H9 (cell line): Measurements from ENCODE around the gene CAMK2B. TPM values are rescaled to one million over a fixed set of nuclear protein-coding genes. Genes with fewer than 3 reads are reported as not detected.
A peak's percentile ranks its signal among the peaks of the same experiment; 100 is the strongest.

Source experiments
- DNase-seq: peaks from one replicate; pipeline ENCODE4 v3.0.0-alpha.2; 2017
- H2AFZ ChIP-seq: one replicate; pipeline ENCODE4 v1.6.1; 2013; ENCODE audit warnings: mild to moderate bottlenecking, low read length, control low read depth, moderate library complexity
- H2AK5ac ChIP-seq: 2 replicates; pipeline ENCODE4 v1.6.1; 2013; ENCODE audit warnings: low read length, control low read depth, mixed read lengths; ENCODE audit not compliant: insufficient read length
- H2BK120ac ChIP-seq: one replicate; pipeline ENCODE4 v1.6.1; 2013; ENCODE audit warnings: low read depth, mild to moderate bottlenecking, low read length, control low read depth, inconsistent platforms; ENCODE audit not compliant: poor library complexity, severe bottlenecking
- H2BK12ac ChIP-seq: 2 replicates; pipeline ENCODE4 v1.6.1; 2013; ENCODE audit warnings: low read length, control low read depth, mixed read lengths, low read depth; ENCODE audit not compliant: insufficient read length
- H2BK15ac ChIP-seq: 2 replicates; pipeline ENCODE4 v1.6.1; 2013; ENCODE audit warnings: low read depth, low read length, control low read depth
- H2BK20ac ChIP-seq: one replicate; pipeline ENCODE4 v1.6.1; 2013; ENCODE audit warnings: low read depth, mild to moderate bottlenecking, low read length, control low read depth, inconsistent platforms; ENCODE audit not compliant: poor library complexity, severe bottlenecking
- H2BK5ac ChIP-seq: 2 replicates; pipeline ENCODE4 v1.6.1; 2013; ENCODE audit warnings: low read length, control low read depth, mixed read lengths; ENCODE audit not compliant: insufficient read length
- H3K14ac ChIP-seq: 2 replicates; pipeline ENCODE4 v1.6.1; 2013; ENCODE audit warnings: low read length, control low read depth; ENCODE audit not compliant: insufficient read depth
- H3K18ac ChIP-seq: 2 replicates; pipeline ENCODE4 v1.6.1; 2013; ENCODE audit warnings: low read depth, mild to moderate bottlenecking, mixed read lengths, low read length, control low read depth; ENCODE audit not compliant: insufficient read length
- H3K23ac ChIP-seq: 2 replicates; pipeline ENCODE4 v1.6.1; 2013; ENCODE audit warnings: low read length, control low read depth, mixed read lengths, low read depth; ENCODE audit not compliant: insufficient read length
- H3K23me2 ChIP-seq: 2 replicates; pipeline ENCODE4 v1.6.1; 2013; ENCODE audit warnings: low read depth, mild to moderate bottlenecking, mixed read lengths, low read length, control low read depth; ENCODE audit not compliant: insufficient read length, poor library complexity, severe bottlenecking
- H3K27ac ChIP-seq: 2 replicates; pipeline ENCODE4 v1.5.1; 2013; ENCODE audit warnings: low read length, control low read depth, mixed read lengths, low read depth; ENCODE audit not compliant: insufficient read length
- H3K27me3 ChIP-seq: 2 replicates; pipeline ENCODE4 v1.6.1; 2013; ENCODE audit warnings: low read length, control low read depth, inconsistent platforms; ENCODE audit not compliant: insufficient read depth
- H3K4ac ChIP-seq: 2 replicates; pipeline ENCODE4 v1.6.1; 2013; ENCODE audit warnings: low read depth, mild to moderate bottlenecking, control low read depth, inconsistent platforms, low read length, moderate library complexity
- H3K4me1 ChIP-seq: 2 replicates; pipeline ENCODE4 v1.6.1; 2013; ENCODE audit warnings: low read length, control low read depth, inconsistent platforms; ENCODE audit not compliant: insufficient read depth
- H3K4me2 ChIP-seq: 2 replicates; pipeline ENCODE4 v1.6.1; 2013; ENCODE audit warnings: low read length, control low read depth, mixed read lengths; ENCODE audit not compliant: insufficient read length, insufficient read depth
- H3K56ac ChIP-seq: 2 replicates; pipeline ENCODE4 v1.6.1; 2013; ENCODE audit warnings: low read depth, mild to moderate bottlenecking, mixed read lengths, low read length, control low read depth; ENCODE audit not compliant: insufficient read length
- H3K79me1 ChIP-seq: 2 replicates; pipeline ENCODE4 v1.6.1; 2013; ENCODE audit warnings: low read depth, mild to moderate bottlenecking, moderate library complexity, low read length, control low read depth, inconsistent platforms; ENCODE audit not compliant: insufficient read depth, poor library complexity, severe bottlenecking
- H3K79me2 ChIP-seq: 2 replicates; pipeline ENCODE4 v1.6.1; 2013; ENCODE audit warnings: low read length, control low read depth, inconsistent platforms; ENCODE audit not compliant: insufficient read depth
- H3K9ac ChIP-seq: 2 replicates; pipeline ENCODE4 v1.6.1; 2013; ENCODE audit warnings: low read length, control low read depth, mixed read lengths; ENCODE audit not compliant: insufficient read length; ENCODE audit errors: extremely low read depth
- H3K9me3 ChIP-seq: one replicate; pipeline ENCODE4 v1.6.1; 2013; ENCODE audit warnings: low read depth, low read length, inconsistent platforms; ENCODE audit not compliant: control insufficient read depth
- H3T11ph ChIP-seq: one replicate; pipeline ENCODE4 v1.6.1; 2013; ENCODE audit warnings: mild to moderate bottlenecking, low read length, control low read depth, inconsistent platforms
- H4K20me1 ChIP-seq: one replicate; pipeline ENCODE4 v1.6.1; 2013; ENCODE audit not compliant: control insufficient read depth, insufficient read length, insufficient read depth
- H4K5ac ChIP-seq: 2 replicates; pipeline ENCODE4 v1.6.1; 2013; ENCODE audit warnings: low read depth, mild to moderate bottlenecking, mixed read lengths, low read length, control low read depth; ENCODE audit not compliant: insufficient read length
- H4K8ac ChIP-seq: replicated peaks from 2 replicates; pipeline ENCODE4 v1.6.1; 2013; ENCODE audit warnings: low read length, control low read depth, mixed read lengths, low read depth; ENCODE audit not compliant: insufficient read length
- H4K91ac ChIP-seq: 2 replicates; pipeline ENCODE4 v1.6.1; 2013; ENCODE audit warnings: low read depth, mild to moderate bottlenecking, moderate library complexity, mixed read lengths, low read length, control low read depth; ENCODE audit not compliant: insufficient read length
- H3K27ac Mint-ChIP-seq, 3 experiments: 2 replicates in 2 of 3; 3 replicates in 1 of 3; pipeline ENCODE4 v1.8.0; 2020 to 2021; ENCODE audit warnings: mixed read lengths in 3 of 3, mild to moderate bottlenecking in 1 of 3, moderate library complexity in 1 of 3
- H3K27me3 Mint-ChIP-seq: 2 replicates; pipeline ENCODE4 v1.8.0; 2021; ENCODE audit warnings: low read depth, mild to moderate bottlenecking, moderate library complexity, mixed read lengths
- H3K36me3 Mint-ChIP-seq, 3 experiments: 2 replicates in 2 of 3; 3 replicates in 1 of 3; pipeline ENCODE4 v1.8.0; 2020 to 2021; ENCODE audit warnings: low read depth in 3 of 3, mixed read lengths in 3 of 3; ENCODE audit not compliant: insufficient read depth in 1 of 3
- H3K4me1 Mint-ChIP-seq, 2 experiments: 2 replicates each; pipeline ENCODE4 v1.8.0; 2020; ENCODE audit warnings: mixed read lengths in 2 of 2
- H3K4me3 Mint-ChIP-seq, 2 experiments: 2 replicates in 1 of 2; 3 replicates in 1 of 2; pipeline ENCODE4 v1.8.0; 2020 to 2021; ENCODE audit warnings: mild to moderate bottlenecking in 2 of 2, mixed read lengths in 2 of 2, moderate library complexity in 1 of 2
- H3K9me3 Mint-ChIP-seq, 2 experiments: 2 replicates in 1 of 2; 3 replicates in 1 of 2; pipeline ENCODE4 v1.8.0; 2020; ENCODE audit warnings: mild to moderate bottlenecking in 2 of 2, mixed read lengths in 2 of 2, moderate library complexity in 1 of 2
- WGBS: extraction: QIAGEN DNeasy Blood & Tissue Kit; methylation state at CpG from one replicate; pipeline ENCODE4 v1.1.7; 2013; ENCODE audit warnings: missing lambda C conversion rate, low lambda C conversion rate, mixed read lengths; ENCODE audit not compliant: insufficient read length; ENCODE audit errors: extremely low coverage; 5-methylcytosine and 5-hydroxymethylcytosine counted together
- total RNA-seq: library from RNA; stranded (reverse); gene quantifications from 2 replicates; pipeline ENCODE4 v1.2.1, GENCODE V29; 2021
- TF ChIP-seq, protein P1 (sequence below): fragments of 200-600 bp; sonication (generic); conservative IDR thresholded peaks from 3 replicates; pipeline ENCODE4 v1.8.0; 2021; ENCODE audit warnings: antibody characterized with exemption, mild to moderate bottlenecking

Gene CAMK2B
- total RNA-seq, 1 experiment from 2014 or later: 0.17 TPM

- no peak for DNase-seq
- Histone ChIP-seq H2AFZ (no peak overlapping the region), H3K4me1 (no peaks in the 10 kb centered on the region), H4K5ac (no peak overlapping the region), H3K56ac (no peak overlapping the region), H3K18ac (no peak overlapping the region), H3K4me2 (no peak overlapping the region), H2BK15ac (no peak overlapping the region), H3K14ac (no peak overlapping the region), H3K23me2 (no peaks in the 10 kb centered on the region), H4K20me1 (no peaks in the 10 kb centered on the region), H3K27ac (no peak overlapping the region), H3T11ph (no peak overlapping the region), H3K27me3 (no peaks in the 10 kb centered on the region), H3K79me1 (no peaks in the 10 kb centered on the region), H3K79me2 (no peaks in the 10 kb centered on the region), H2BK5ac (no peak overlapping the region), H3K4ac (no peak overlapping the region), H3K9me3 (no peaks in the 10 kb centered on the region), H2AK5ac (no peak overlapping the region), H3K9ac (no peak overlapping the region), H4K8ac (no peak overlapping the region), H2BK20ac (no peak overlapping the region), H3K23ac (no peak overlapping the region), H2BK120ac (no peak overlapping the region), H2BK12ac (no peak overlapping the region), H4K91ac (no peak overlapping the region)
- no peaks in the 10 kb centered on the region for H3K9me3 Mint-ChIP-seq
- H3K27ac Mint-ChIP-seq: peak overlapping the region in 1 of 3 experiments; percentile 47; a peak in 1 of 7 replicates
- TF ChIP-seq, protein P1, sequence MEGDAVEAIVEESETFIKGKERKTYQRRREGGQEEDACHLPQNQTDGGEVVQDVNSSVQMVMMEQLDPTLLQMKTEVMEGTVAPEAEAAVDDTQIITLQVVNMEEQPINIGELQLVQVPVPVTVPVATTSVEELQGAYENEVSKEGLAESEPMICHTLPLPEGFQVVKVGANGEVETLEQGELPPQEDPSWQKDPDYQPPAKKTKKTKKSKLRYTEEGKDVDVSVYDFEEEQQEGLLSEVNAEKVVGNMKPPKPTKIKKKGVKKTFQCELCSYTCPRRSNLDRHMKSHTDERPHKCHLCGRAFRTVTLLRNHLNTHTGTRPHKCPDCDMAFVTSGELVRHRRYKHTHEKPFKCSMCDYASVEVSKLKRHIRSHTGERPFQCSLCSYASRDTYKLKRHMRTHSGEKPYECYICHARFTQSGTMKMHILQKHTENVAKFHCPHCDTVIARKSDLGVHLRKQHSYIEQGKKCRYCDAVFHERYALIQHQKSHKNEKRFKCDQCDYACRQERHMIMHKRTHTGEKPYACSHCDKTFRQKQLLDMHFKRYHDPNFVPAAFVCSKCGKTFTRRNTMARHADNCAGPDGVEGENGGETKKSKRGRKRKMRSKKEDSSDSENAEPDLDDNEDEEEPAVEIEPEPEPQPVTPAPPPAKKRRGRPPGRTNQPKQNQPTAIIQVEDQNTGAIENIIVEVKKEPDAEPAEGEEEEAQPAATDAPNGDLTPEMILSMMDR: no peak
- no peak overlapping the region for H3K4me3 Mint-ChIP-seq
- peaks cover 34 to 61% (median 59%) of the 10 kb centered on the region in 3 experiments for H3K36me3 Mint-ChIP-seq
- WGBS: no CpG with 5 or more reads among the region's 10 CpGs
- H3K27me3 Mint-ChIP-seq: no peaks in the 10 kb centered on the region
- H3K4me1 Mint-ChIP-seq: peaks cover 10 to 26% of the 10 kb centered on the region in 2 experiments
Measured at GRCh38 chr7:44211126-44211675, 114.2 kb downstream of the CAMK2B start.
